Parathyroid adenoma (tissue), 2 donors: Measurements from ENCODE around the gene ZSWIM8.
A peak's percentile ranks its signal among the peaks of the same experiment; 100 is the strongest.

Experiments
- H2AFZ ChIP-seq: fragments of 300-600 bp; sonication (generic); one replicate; pipeline ENCODE4 v1.7.0; 2017; ENCODE audit warnings: antibody characterized with exemption, mild to moderate bottlenecking
- H3K27ac ChIP-seq: fragments of 300-600 bp; sonication (generic); one replicate; pipeline ENCODE4 v1.7.0; 2017
- H3K27me3 ChIP-seq: fragments of 300-600 bp; sonication (generic); one replicate; pipeline ENCODE4 v1.7.0; 2017; ENCODE audit warnings: low read length; ENCODE audit not compliant: control insufficient read depth, insufficient read depth
- H3K36me3 ChIP-seq: fragments of 300-600 bp; sonication (generic); one replicate; pipeline ENCODE4 v1.7.0; 2017; ENCODE audit warnings: low read length; ENCODE audit not compliant: control insufficient read depth, insufficient read depth
- H3K4me1 ChIP-seq: fragments of 300-600 bp; sonication (generic); one replicate; pipeline ENCODE4 v1.7.0; 2017; ENCODE audit warnings: control low read depth
- H3K4me2 ChIP-seq: fragments of 300-600 bp; sonication (generic); one replicate; pipeline ENCODE4 v1.7.0; 2017; ENCODE audit warnings: low read length
- H3K4me3 ChIP-seq: fragments of 300-600 bp; sonication (generic); one replicate; pipeline ENCODE4 v1.7.0; 2017; ENCODE audit warnings: low read depth, low read length
- H3K79me2 ChIP-seq: fragments of 300-600 bp; sonication (generic); one replicate; pipeline ENCODE4 v1.7.0; 2017; ENCODE audit warnings: control low read depth
- H3K9ac ChIP-seq: fragments of 300-600 bp; sonication (generic); one replicate; pipeline ENCODE4 v1.7.0; 2017; ENCODE audit warnings: mild to moderate bottlenecking
- H3K9me3 ChIP-seq: fragments of 300-600 bp; sonication (generic); one replicate; pipeline ENCODE4 v1.7.0; 2017; ENCODE audit warnings: low read length; ENCODE audit not compliant: control insufficient read depth
- TF ChIP-seq, protein P1 (sequence below): fragments of 300-600 bp; sonication (generic); IDR thresholded peaks from one replicate; pipeline ENCODE4 v1.7.0; 2017; ENCODE audit warnings: antibody characterized with exemption, mild to moderate bottlenecking
- donor health status: primary hyperparathyroidism.

Gene ZSWIM8

DNA sequence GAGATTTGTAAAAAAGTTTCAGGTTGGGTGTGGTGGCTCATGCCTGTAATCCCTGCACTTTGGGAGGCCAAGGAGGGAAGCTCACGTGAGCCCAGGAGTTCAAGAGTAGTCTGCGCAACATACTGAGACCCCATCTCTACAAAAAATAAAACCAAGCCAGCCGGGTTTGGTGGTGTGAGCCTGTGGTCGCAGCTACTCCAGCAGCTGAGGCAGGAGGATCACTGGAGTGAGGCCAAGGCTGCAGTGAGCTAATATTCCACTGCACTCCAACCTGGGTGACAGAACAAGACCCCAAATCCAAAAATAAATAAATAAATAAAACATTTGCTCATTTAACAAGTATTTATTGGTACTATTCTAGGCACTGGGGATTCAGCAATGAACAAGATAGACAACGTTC lies 5.1 kb upstream of the ZSWIM8 start:
- Histone ChIP-seq H3K36me3 (no peaks in the 10 kb centered on the region), H3K4me1 (peaks cover 9% of the 10 kb centered on the region), H3K9ac (no peak overlapping the region), H3K27ac (no peak overlapping the region), H3K79me2 (peaks cover 8% of the 10 kb centered on the region), H3K27me3 (no peaks in the 10 kb centered on the region), H3K9me3 (no peaks in the 10 kb centered on the region), H3K4me3 (peak overlapping the region; percentile 91), H3K4me2 (no peak overlapping the region), H2AFZ (no peak overlapping the region)
- TF ChIP-seq, protein P1, sequence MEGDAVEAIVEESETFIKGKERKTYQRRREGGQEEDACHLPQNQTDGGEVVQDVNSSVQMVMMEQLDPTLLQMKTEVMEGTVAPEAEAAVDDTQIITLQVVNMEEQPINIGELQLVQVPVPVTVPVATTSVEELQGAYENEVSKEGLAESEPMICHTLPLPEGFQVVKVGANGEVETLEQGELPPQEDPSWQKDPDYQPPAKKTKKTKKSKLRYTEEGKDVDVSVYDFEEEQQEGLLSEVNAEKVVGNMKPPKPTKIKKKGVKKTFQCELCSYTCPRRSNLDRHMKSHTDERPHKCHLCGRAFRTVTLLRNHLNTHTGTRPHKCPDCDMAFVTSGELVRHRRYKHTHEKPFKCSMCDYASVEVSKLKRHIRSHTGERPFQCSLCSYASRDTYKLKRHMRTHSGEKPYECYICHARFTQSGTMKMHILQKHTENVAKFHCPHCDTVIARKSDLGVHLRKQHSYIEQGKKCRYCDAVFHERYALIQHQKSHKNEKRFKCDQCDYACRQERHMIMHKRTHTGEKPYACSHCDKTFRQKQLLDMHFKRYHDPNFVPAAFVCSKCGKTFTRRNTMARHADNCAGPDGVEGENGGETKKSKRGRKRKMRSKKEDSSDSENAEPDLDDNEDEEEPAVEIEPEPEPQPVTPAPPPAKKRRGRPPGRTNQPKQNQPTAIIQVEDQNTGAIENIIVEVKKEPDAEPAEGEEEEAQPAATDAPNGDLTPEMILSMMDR, result no peak

DNA sequence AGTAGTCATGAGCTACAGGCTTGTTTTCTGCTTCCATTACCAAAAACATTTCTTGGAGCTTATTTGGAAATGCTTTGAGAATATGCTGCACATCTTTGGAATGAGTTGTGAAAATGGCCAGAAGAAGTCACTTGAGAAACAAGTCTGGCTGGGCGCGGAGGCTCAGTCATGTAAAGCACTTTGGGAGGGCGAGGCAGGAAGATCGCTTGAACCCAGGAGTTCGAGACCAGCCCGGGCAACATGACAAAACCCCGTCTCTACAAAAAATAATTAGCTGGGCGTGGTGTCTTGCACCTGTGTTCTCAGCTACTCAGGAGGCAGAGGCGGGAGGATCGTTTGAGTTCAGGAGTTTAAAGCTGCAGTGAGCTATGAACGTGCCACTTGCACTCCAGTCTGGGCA lies 4.4 kb upstream of the ZSWIM8 start:
- Histone ChIP-seq H3K9me3 (no peaks in the 10 kb centered on the region), H3K36me3 (no peaks in the 10 kb centered on the region), H3K27me3 (no peaks in the 10 kb centered on the region), H3K4me3 (peak overlapping the region; percentile 91), H3K9ac (no peak overlapping the region), H3K27ac (no peak overlapping the region), H2AFZ (no peak overlapping the region), H3K4me2 (peak overlapping the region; percentile 85), H3K79me2 (peaks cover 8% of the 10 kb centered on the region), H3K4me1 (peaks cover 9% of the 10 kb centered on the region)
- TF ChIP-seq, protein P1, result no peak

DNA sequence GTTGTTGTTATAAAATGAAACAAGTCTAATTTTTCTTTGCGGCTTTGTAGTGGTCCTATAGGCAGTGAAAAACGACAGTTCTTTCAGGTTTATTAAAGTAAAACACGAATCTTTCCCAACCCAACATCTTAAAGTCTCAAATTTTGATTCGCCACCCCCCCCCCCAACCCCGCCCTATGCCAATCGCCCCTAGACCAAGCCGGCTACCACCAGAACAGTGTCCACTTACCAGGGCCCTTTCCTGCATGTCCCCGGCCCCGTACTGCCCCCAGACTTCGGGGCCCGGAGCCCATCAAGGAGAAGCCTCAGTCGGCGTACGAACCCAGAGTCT lies 3.9 kb upstream of the ZSWIM8 start:
- Histone ChIP-seq H3K79me2 (peaks cover 12% of the 10 kb centered on the region), H2AFZ (peak overlapping the region; percentile 95), H3K27me3 (no peaks in the 10 kb centered on the region), H3K36me3 (no peaks in the 10 kb centered on the region), H3K4me2 (peak overlapping the region; percentile 85), H3K27ac (peak overlapping the region; percentile 87), H3K4me1 (peaks cover 10% of the 10 kb centered on the region), H3K4me3 (peak overlapping the region; percentile 91), H3K9me3 (no peaks in the 10 kb centered on the region), H3K9ac (peak overlapping the region; percentile 67)
- TF ChIP-seq, protein P1, result no peak

DNA sequence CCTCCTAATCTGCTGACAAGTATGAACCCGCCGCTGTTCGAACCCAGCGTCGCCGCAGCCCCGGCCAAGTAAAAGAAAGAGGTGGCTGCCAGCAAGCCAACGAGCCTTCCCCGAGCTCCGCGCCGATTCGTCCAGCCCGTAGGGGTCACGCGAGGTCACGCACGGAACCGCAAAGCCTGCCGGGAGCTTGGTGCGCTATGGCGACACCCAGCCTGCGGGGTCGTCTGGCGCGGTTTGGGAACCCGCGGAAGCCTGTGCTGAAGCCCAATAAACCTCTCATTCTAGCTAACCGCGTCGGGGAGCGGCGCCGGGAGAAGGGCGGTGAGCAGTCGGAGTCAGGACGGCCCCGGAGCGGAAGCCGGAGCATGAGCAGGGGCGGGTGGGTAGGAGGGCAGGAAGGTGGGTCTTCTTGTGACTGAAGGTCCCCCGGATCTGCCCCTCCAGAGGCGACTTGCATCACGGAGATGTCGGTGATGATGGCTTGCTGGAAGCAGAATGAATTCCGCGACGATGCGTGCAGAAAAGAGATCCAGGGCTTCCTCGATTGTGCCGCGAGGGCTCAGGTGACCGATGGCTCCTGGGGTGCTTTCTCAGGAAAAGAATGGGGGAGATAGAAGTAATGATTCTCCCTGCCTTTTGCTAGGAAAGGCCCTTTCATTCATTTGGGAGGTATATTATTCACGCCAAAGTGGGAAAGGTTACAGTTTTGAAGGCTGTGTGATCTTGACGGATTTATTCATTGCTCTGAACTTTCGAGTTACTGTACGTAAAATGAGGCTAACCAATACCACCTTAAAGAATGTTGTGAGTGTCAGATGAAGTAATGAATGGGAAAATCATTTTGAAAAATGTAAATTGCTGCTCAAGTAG lies 3.3 kb upstream of the ZSWIM8 start, which contains the start of gene CHCHD1:
CHCHD1 (plus strand) TSS at position 170 of the 870 bp plus-strand sequence; CDS start at position 198, 28 bp downstream.
- Histone ChIP-seq H3K9ac (peak within 1 kb of the TSS; percentile 67), H3K79me2 (peaks cover 18% of the 10 kb centered on the region), H3K4me3 (peak within 1 kb of the TSS; percentile 91), H3K27me3 (no peaks in the 10 kb centered on the region), H3K4me2 (peak within 1 kb of the TSS; percentile 85), H2AFZ (peak within 1 kb of the TSS; percentile 95), H3K9me3 (no peaks in the 10 kb centered on the region), H3K4me1 (peaks cover 16% of the 10 kb centered on the region), H3K36me3 (no peaks in the 10 kb centered on the region), H3K27ac (peak within 1 kb of the TSS; percentile 87)
- TF ChIP-seq, protein P1, result no peak

DNA sequence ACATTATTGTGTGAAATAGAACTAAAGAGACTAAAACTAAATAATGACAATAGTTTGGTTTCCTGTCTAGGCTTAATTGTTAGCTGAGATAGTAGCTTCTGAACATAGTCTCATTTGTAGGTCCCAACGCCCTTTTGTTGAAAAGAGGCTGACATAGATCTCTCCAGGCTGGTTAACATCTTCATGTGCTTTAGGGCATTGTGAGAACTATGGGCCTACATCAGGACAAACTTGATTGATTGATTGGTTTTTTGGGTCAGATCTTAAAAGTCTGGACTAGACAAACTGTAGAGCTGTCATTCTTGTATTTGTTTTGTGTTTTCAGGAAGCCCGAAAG lies 2.7 kb upstream of the ZSWIM8 start:
- peak overlapping the region; percentile 87 for H3K27ac ChIP-seq

More for the DNA sequence above, 2.7 kb upstream of the ZSWIM8 start:
- H3K4me3 ChIP-seq, result peak overlapping the region; percentile 91
- H3K4me2 ChIP-seq, result peak overlapping the region; percentile 85
- TF ChIP-seq, protein P1, result no peak
- peaks cover 23% of the 10 kb centered on the region for H3K79me2 ChIP-seq
- H3K9me3 ChIP-seq, result no peaks in the 10 kb centered on the region
- H3K36me3 ChIP-seq, result no peaks in the 10 kb centered on the region
- no peak overlapping the region for H3K9ac ChIP-seq
- no peaks in the 10 kb centered on the region for H3K27me3 ChIP-seq
- no peak overlapping the region for H2AFZ ChIP-seq
- peaks cover 19% of the 10 kb centered on the region for H3K4me1 ChIP-seq
